HG03460 (cell line): ENCODE data around the gene MRPL27.
"Not testable (repeated sequence)": the region's sequence is repeated elsewhere in the genome, so short reads cannot be mapped to it uniquely, and the experiment has no call there.

Experiments used
- ATAC-seq: cut with Tn5 transposase; IDR thresholded peaks from one replicate; pipeline ENCODE4 v1.9.1; 2021; ENCODE audit not compliant: unreplicated experiment

MRPL27 gene

DNA sequence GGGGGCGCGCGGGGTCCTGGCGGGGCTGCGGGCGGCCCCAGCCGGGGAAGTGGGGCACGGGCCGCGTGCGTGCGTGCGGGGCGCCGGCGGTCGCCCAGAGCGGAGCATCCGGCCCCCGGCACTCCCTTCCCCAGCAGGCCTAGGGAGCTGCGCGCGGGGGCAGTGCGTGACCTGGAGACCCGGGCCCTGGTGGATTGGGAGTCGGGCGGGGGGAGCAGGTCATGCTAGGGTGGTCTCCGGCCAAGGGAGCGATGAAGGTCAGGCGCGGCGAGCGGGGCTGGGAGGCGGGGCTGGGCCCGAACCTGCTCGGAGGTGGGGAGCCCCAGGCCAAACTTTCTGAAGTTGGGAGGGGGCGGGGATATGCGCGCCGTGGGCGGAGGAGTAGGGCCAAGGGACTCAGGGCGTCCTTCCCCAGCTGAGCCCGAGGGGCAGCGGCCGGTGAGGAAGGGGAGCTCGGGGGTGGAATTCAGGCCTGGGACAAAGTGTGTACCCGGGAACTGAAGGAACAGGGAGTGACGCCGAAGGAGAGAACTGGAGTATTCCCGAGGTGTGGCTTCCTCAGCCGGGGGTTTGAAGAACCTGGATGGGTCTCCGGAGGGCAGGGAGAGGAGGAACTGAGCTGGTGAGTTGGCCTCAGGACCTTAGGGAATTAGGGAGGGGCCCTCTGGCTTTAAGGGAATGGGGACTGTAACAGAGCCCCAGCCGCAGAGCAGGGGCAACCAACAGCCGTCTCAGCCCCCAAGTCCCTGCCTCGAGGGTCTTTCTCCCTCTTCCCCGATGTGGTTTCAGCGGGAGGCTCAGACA lies 26.5 kb downstream of the MRPL27 start:
- peak; percentile 51 for ATAC-seq

DNA sequence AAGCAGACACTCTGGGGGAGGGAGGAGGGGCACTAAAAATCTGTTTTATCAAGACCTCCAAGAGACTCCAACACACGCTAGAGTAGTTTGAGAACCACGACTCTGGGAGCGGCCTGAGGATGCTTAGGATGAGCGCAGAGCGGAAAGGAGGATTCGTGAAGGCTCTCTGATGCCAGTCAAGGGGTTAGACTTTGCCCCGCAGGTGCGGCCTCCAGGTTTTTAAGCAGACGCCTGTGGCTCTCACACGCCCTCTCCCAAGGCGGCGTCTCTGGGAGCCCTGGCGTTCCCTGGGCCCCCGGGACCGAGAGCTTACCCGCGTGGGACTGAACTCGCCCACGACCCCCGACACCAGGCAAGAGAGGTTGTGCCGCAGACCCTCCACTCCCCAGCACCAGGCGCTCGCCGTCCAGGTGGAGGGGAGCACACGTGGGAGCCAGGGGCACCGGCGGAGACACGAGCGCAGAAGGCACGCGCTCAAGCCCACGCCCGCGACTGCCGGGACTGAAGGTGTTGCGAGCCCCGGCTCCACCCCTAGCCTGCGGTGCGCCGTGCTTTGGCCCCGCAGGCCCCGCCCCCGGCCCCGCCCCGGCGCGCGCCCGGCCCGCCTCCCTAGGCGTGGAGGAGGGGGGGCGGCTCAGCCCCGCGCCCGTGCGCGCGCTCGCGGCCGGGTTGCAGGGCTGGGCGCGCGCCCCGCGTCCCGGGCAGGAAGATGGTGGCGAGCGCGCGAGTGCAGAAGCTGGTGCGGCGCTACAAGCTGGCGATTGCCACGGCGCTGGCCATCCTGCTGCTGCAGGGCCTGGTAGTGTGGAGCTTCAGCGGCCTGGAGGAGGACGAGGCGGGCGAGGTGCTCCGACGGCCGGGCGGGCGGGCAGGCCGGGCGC lies 27.3 kb downstream of the MRPL27 start, which contains the start of gene XYLT2:
TSS of gene XYLT2 (plus strand) at position 695 of the 881 bp plus-strand sequence. CDS start at position 710, 15 bp downstream.
- peak; percentile 73 for ATAC-seq

DNA sequence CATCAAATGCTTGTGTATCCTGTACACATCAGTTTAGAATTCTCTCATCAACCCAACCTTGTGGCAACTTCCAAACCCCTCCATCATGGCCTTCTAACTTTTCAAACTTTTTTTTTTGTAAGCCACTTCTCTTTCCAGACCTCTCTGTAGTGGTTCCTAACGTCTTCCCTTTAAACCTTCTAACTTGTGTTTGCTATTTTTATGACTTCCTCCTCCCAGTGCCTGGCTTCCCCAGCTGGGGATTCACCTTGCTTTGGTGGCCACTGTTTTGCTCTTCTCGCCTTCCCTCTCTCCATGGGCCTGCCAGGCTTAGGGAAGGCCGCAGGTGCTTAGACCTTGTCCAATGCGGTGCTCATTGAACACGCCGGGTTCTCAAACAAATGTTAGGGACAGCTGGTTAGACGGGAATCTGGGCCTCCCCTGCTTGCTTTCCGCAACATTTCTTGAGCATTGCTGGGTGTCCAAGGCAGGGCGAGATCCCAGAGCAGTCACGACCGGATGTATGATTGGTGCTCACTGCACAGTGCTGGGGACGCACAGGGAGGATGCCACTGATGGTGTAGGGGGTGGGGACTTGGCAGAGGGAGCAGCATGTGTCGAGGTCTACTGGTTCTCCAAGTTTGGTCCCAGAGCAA lies 28.1 kb downstream of the MRPL27 start:
- ATAC-seq = no peak

DNA sequence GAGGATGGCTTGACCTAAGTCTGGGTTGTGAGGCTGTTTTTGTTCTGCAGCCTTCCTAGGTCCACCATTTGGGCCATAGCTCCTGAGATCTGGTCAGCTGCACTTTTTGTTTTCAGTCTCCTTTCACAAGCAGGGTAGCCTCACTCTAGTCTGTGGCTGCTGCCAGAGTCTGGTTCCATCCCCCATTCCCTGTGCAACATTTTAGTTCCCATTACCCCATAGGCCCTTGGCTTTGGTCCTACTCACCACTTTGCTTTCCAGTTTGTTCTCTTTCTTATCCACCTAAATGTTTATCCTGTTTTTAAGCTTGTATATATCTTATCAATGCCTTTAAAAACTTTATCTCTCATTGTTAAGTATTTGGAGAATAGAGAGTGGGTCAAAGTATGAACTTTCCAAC lies 33.6 kb downstream of the MRPL27 start:
- no peak for ATAC-seq

DNA sequence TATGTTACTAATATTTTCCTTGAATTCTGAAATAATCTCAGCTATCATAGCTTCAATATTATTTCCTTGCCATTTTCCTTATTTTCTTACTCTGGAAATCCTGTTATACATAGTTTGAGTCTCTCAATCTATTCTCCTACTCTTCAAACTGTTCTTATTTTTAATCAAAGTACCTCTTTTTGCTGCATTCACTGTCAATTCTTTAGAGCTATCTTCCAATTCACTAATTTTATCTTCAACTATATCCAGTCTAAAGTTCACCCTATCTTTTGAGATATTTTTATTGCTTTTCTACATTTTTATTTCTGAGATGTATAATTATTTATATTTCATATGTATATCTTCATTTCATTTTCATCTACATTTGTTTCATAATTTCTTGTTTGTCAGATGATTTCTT lies 34.3 kb downstream of the MRPL27 start:
- ATAC-seq = no peak

DNA sequence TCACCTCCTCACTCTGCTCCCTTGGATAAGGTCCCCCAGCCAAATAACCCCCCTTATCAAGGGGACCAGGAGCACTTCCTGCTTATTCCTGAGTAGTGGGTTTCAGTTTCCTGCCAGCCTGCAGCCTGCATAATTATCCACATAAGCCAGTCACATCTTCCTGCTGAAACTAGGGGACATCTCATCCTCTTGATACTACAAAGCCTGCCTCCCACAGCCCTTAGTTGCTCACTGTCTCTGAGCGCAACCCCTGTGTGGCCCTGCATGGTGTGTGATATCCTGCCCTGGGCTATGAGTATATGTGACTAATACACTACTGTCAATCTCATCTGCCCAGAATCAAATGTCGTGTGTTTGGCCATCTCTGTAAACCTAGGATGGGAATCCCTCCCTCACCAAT lies 35.0 kb downstream of the MRPL27 start:
- ATAC-seq = no peak

DNA sequence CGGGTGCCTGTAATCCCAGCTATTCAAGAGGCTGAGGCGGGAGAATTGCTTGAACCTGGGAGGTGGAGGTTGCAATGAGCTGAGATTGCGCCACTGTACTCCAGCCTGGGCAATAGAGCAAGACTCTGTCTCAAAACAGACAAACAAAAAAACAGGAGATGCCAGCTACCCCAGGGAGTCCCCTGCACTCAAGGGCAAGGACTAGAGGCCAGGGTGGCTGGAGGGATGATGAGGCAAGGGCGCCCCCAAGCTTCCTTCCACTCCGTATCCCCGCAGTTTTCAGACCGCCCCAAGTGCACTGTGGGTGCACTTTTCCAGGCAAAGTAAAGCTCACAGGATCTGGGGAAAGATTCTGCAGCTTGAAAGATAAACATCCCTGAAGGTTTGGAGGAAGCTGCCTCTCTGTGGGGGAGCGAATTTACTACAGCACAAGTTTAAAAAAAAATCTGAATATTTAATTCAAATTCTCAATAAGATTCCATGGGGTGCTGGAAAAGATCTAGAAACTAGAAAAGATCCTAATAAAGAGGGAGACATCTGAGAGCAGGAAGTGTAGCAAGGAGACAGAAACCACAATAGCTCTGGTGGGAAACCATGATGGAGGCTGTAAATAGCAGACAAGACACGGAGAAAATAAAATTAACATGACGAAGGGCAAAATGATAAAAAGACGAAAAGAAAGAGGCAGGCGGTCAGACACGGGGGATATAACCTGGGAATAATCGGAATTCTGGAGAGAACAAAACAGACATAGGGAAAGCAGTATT lies 39.5 kb downstream of the MRPL27 start:
- not testable (repeated sequence) for ATAC-seq

DNA sequence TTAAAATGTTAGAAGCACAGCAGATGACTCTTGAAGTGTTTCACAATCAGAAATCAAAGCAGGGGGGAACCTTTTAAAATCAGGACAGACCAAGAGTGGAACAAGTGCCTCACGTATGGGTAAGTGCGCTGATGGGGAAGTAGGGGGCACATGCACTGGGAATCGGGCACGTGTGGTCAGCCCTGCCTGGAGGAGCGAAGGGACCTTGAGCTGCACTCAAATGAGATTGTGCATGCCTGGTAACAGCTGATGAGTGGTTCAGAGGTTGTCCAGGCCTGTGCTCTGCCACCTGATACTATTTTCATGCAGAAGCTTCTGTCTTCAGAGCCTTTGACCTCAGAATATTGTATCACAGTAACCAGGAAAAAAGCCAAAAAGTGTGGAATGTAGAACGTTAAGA lies 40.8 kb downstream of the MRPL27 start:
- no peak for ATAC-seq

DNA sequence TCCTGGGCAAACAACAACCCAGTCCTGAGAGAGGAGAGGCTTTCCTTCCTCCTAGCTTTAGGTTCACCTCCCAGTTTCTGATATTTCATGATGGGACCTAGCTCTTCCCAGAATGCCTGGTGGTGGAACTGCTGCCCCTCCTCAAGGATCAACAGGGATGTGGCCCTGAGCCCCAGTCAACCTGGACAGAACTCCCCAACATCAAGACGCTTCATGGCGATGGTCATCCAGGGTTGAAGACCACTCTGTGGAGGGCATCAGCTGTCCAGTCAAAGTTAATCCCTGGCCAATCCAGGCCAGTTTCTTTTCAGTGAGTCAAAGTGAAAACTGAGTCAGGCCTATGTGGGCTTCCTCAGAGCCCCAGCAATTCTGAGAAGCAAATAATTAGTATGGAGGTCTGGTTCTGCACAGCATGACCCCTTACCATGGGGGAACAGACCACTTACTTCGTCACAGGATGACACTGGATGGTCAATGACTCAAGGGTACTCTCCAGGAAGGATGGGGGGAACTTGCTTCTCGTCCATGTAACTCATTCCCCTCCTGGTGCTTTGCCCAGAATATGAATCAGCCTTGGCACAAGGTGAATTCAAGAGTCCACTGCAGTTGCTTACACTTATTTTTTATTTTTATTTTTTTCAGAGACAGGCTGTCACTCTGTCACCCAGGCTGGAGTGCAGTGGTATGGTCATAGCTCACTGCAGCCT lies 41.7 kb downstream of the MRPL27 start:
- no peak for ATAC-seq

DNA sequence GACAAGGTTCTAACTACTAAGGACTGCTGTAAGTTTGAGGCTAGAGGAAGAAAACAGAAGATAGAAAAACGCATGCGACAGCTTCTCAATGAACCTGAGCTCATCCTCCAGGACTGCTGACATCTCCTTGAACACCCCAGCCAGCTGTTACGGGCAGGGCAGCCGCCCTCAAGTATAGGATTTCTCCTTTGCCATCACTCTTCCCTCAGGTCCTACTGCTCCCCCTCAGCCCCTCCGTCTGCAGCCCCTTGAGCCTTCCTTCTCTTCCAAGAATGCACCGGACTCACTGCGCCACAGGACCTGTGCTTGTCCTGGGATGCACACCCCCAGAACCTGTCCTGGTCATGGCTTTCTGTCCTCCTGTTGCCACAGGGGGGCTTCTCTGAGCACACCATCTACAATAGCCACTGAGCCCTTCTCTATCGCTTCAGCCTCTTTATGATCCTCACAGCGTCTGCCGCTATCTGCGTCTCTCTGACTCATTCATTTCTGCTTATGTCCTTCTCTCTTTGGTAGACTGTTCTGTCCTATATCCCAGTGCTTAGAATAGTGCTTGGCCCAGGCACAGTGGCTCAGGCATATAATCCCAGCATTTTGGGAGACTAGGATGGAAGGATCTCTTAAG lies 42.7 kb downstream of the MRPL27 start:
- no peak for ATAC-seq

DNA sequence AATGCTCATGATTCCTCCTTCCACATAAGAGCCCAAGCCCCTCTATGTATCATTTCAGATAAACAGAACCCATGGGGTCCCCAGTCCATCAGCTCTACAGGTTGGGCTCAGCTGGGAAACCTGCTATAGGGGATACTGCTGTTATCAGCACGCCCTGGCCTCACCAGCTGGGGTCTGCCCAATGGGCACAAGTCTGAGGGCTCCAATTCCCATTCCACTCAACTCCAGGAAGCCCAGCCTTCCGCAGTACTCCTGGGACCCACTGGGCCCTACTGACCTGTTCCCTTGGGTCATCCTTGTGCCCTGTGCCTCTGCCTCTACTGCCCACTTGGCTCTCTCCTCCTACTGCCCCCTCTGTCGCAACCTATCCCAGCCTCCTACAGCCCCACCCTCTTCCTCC lies 43.3 kb downstream of the MRPL27 start:
- no peak for ATAC-seq

DNA sequence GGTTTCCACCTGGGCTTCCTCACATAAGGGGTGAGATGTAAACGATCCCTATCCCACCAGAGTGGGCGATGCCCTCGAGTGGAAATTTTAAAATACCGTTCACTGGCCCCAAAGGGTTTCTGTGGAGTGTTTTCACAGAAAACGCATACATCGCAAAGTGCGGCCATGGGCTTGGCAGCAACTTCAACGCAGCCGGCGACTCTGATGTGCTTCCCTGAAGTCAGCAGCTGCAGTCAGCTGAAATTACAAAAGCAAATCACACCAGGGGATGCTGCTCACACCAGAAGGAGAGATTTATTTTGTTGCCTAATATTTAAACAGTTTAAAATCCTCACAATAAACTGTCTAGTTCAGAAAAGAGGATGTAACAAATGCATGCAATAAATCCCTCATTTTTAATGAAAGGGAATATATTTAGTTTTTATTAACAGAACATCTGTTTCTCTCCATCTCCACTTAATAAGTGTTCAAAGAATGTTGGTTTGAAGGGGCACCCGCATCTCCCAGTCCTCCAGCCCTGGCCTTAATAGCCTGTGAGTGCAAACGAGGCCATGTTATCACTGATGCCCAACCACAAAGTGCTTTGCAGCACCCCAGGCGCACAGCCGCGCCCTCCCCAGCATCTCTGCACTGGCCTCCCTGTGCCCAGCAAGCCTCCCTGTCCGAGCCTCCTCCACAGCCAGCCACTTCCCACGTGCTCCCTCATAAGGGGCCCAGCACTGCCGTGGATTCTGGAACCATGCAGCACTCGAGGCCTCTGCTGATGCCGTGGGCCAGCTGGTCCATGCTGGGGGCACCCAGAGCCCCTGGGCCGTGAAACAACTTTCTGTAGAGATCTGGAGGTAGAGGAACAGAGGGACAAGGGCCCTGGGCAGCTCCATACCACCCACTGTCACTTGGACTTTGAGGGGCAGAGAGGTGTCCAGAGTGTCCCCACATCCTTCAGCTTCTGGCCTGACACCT lies 44.3 kb downstream of the MRPL27 start:
- ATAC-seq = no peak

DNA sequence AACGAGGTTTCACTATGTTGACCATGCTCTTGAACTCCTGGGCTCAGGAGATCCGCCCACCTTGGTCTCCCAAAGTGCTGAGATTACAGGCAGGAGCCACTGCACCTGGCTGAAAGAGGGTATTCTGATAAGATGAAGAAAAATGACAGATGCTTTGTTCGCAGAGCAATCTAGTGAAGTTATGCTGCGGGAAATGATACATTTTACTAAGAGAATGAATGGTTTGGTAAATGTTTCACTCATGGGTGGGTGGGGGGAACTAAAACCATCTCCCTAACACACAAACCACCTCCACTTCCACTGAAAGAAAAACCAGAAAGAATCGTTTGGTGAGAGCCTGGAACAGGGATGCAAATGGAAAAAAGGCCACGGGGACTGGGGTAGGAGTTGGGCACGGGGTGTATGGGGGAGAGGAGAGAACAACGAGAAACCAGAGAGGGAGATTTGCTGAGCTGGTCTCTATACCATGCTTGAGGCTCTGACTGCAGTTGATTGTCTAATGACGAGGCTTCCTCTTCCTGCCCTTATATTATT lies 46.1 kb downstream of the MRPL27 start:
- no peak for ATAC-seq

DNA sequence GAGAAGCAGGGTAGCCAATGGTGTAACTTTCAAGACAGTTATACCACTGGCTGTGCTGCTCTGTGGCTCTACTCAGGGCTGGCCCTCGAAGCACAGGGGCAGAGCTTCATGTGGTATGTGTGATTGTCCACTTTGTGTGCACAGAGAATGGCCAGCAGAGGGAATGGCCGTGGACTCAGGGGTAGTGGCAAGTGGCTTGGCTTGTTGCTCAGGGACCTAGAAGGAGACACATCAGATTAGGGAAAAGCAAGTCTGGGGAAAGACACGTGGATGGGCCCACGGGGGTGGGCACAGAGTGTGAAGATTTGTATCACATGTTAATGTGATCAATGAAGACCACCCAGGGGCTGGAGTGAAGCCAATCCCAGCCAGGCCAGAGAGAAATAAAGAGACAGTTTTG lies 47.1 kb downstream of the MRPL27 start:
- ATAC-seq = no peak

DNA sequence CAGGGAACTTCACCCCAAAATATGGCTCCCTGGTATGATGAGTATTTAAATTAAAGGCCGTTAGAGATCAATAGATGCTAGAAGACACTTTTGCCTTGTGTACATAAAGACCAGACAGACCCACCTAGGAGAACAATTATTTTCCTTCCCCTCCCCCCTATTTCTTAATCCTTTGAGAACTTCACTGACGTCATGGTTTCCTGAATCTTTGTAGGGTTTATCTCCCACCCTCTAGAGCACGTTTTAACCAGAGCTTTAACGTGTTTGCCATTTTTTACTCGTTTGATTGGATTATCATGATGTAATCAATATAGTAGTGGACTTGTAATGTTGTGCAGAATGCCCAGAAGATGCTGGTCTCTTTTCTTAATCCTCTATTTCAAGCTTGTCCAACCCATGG lies 49.9 kb downstream of the MRPL27 start:
- no peak for ATAC-seq

DNA sequence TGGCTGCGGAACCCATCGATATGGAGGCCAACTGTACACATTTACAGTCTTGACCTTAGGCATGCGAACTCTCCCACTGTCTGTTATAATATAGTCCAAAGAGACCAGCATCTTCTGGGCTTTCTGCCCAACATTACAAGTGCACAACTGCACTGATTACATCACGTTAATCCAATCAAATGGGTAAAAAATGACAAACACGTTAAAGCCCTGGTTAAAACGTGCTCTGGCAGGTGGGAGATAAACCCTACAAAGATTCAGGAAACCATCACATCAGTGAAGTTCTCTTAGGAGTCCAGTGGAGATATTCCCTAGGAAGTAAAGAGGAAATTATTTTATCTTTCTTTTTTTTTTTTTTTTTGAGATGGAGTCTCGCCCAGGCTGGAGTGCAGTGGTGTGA lies 50.7 kb downstream of the MRPL27 start:
- no peak for ATAC-seq

DNA sequence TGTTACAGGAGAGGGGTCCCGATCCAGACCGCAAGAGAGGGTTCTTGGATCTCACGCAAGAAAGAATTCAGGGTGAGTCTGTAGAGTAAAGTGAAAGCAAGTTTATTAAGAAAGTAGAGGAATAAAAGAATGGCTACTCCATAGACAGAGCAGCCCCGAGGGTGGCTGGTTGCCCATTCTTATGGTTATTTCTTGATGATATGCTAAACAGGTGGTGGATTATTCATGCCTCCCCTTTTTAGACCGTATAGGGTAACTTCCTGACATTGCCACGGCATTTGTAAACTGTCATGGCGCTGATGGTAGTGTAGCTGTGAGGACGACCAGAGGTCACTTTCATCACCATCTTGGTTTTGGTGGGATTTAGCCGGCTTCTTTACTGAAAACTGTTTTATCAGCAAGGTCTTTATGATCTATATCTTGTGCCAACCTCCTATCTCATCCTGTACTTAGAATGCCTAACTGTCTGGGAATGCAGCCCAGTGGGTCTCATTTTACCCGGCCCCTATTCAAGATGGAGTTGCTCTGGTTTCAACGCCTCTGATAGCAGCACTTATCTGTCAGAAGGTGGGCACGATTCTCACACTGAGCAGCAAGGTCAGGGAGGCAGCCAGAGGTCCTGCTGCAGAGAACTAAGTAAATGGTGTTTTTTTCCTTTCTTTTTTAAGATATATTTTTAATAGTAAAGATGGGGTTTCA lies 53.5 kb downstream of the MRPL27 start:
- ATAC-seq = no peak
